ENCODE data around the gene GNB4.

Gene GNB4

DNA sequence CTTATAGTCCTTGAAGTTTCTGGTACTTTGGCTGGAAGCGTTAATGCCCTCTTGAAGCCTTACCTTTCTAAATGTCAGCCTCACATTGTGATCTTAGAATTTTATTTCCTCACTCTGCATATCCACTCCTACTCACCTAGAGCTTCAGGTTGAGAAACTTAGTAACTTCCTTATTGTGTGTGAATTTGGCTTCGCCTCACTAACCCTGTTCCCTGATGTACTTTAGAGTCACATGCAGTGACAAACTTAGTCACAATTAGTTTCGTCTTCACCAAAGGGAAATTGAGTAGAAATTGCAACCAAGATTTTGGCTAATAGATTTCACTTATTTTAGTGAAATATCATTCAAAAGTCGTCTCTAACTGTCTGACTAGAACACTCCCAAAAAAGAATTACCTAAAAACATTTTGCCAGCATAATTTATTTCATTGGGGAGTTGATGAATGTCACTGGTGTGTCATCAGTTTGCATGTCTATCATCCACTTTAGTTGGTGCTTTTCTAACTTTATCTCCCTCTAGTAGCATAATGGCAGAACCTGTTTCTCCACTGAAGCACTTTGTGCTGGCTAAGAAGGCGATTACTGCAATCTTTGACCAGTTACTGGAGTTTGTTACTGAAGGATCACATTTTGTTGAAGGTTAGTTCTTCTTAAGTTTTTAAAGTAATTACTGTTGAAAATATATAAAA is 102.8 kb downstream of the GNB4 start:
- no peak for DNase-seq

GRCh38 chr3:179347345-179348194 is 103.7 kb downstream of the GNB4 start, which contains the start of gene MFN1:
TSS of gene MFN1 (plus strand) at chr3:179347709. CDS start at chr3:179348852, 1,143 bp downstream.
- peak; percentile 92 for DNase-seq
